Stimulated activated CD4-positive, alpha-beta T cell treated with anti-CD3 and anti-CD28 coated beads, Interleukin-12 subunit alpha, Interleukin-12 subunit beta, amount 100 ng/mL, for 24 hours (primary cell): ENCODE results near the gene LGR5.
"Not testable (repeated sequence)": the region's sequence is repeated elsewhere in the genome, so short reads cannot be mapped to it uniquely, and the experiment has no call there.

Experiments used
- DNase-seq, 2 experiments: peaks; one replicate each; pipeline ENCODE4 v3.0.0-alpha.2; 2020; ENCODE audit warnings: low read depth in 2 of 2

The LGR5 gene

DNA sequence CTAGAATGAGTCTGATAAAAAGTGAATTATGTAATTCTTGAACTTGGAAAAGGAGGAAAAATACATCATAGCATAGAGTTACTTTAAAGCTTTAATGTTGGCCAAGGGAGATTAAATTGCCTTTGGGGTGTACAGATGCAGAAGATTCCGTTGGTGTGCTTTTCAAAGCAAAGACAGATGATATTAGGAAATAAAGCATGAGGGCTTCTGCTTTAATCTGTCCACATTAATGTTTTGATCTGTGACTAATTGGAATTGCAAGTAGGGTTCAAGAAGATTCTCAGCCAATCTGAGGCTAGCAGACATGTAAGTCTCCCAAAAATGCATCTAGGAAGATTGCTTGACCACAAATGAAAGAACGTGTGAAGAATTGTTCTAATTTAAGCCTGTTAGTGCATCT, 35.2 kb downstream of the LGR5 start:
- DNase-seq, result no peak

DNA sequence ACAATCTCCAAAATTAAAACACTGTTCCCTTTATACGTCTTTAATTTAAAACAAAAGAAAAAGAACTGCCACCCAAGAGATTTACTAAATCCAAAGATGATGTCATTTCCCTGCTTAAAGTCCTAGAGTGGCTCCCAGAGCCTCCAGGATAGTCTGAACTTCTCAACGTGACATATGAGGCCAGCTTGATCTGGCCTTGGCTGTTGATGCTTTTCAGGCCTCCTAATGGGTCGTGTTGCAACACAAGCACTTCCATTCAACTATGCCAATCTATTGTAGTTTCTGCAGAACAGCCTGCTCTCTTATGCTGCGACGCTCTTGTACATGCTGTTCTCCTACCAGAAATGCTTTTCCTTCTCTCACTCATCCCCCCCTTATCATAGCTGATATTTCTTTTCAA, 35.7 kb downstream of the LGR5 start:
- DNase-seq, result no peak

GRCh38 chr12:71476513-71476912, 36.9 kb downstream of the LGR5 start:
- no peak for DNase-seq

- no peak for DNase-seq
These were observed 38.0 kb downstream of the LGR5 start for GRCh38 chr12:71477609-71478008.

DNA sequence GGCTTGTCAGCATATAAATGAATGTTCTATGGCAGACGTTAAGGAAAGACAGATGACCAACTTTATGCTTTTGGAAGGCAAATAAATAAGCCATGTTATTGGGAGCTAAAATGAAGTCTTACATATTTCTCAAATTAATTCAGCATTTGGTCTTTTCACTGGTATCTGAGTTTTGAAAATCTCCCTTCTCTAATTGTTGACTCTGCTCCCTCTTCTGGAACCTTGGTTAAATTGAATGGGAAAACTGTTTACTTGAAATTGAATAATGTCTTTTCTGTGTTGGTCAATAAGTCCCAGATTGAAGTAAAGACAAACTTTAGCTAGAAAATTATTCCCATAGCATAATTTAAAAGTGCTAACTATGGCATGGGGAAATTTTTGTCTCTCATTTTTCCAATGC, 38.7 kb downstream of the LGR5 start:
- DNase-seq, result no peak

- DNase-seq, result no peak
These were observed 44.8 kb downstream of the LGR5 start for GRCh38 chr12:71484272-71484905.

- DNase-seq, result not testable (repeated sequence)
These were observed 51.2 kb downstream of the LGR5 start for GRCh38 chr12:71490844-71491243.

DNA sequence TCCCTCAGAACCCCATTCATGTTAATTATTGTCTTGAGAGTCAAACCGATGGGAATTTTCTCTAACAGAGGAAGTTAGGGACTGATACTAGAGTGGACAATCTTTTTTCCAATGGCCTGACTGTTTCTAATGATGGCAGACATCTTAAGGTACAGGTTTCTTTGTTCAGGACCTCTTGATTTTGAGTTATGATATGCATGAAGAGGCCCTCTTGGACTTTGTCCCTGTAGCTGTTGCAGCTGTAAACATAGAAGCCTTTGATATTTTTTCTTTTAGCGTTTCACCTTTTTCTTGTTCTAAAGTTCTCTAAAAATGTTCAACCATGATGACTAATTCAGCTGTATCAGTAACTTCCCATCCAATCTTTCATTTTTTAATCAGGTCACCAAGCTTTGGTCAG, 53.0 kb downstream of the LGR5 start:
- DNase-seq, result no peak

GRCh38 chr12:71499834-71500233, 60.2 kb downstream of the LGR5 start:
- no peak for DNase-seq

GRCh38 chr12:71503579-71504391, 64.2 kb downstream of the LGR5 start:
- no peak for DNase-seq

- no peak for DNase-seq
These were observed 64.9 kb downstream of the LGR5 start for GRCh38 chr12:71504476-71504875.

DNA sequence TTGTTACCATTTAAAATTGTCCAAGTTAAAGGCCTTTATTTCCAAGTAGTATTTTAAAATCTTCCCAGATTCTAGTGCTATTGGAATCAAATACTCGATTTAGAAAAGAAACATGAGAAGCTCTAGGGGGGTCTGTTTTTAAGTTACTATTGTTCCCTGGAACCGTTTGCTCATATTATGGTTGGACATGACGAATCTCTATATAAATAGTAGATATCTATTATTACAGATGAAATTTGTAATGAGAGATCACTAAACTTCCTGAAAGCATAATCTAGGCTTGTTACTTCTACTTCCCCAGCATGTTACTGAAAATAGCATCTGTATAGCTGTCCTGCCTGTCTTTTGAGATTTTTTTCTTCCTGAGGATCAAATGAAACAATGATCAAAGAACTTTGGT, 70.1 kb downstream of the LGR5 start:
- no peak for DNase-seq

DNA sequence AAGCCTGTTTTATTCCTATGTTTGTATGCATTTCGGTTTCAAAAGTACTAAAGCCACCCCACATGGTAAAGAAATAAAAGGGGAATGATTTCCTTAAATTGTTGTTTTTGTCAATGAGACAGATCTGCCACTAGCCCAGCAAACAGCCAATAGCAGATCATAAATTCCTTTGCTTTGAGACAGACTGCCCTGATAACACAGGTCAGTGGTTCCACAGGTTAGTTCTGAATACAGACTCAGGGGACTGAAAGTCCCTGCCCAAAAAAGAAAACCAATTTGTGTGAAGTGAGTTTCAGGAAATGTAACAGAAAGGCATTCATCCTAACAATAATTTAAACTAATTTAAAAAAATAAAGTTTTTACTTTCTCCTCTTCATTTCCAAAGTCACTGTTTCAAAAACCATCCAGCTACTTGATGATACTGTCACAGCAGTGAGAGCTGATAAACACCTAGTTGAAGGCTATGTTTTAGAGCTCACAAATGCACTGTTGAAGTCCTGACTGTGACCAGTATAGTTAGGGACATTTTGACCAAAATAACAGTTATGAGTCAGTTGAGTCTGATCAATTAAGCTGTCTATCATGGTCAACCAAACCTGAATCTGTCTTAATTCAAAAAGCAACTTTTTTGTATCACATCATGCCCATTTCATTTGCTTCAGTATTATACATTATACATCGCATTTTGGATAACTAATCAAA, 77.7 kb downstream of the LGR5 start:
- no peak for DNase-seq

GRCh38 chr12:71521125-71521524, 81.5 kb downstream of the LGR5 start:
- no peak for DNase-seq

- DNase-seq, result no peak
These were observed 85.0 kb downstream of the LGR5 start for GRCh38 chr12:71524626-71525025.

- no peak for DNase-seq
These were observed 94.1 kb downstream of the LGR5 start for GRCh38 chr12:71533703-71534102.

DNA sequence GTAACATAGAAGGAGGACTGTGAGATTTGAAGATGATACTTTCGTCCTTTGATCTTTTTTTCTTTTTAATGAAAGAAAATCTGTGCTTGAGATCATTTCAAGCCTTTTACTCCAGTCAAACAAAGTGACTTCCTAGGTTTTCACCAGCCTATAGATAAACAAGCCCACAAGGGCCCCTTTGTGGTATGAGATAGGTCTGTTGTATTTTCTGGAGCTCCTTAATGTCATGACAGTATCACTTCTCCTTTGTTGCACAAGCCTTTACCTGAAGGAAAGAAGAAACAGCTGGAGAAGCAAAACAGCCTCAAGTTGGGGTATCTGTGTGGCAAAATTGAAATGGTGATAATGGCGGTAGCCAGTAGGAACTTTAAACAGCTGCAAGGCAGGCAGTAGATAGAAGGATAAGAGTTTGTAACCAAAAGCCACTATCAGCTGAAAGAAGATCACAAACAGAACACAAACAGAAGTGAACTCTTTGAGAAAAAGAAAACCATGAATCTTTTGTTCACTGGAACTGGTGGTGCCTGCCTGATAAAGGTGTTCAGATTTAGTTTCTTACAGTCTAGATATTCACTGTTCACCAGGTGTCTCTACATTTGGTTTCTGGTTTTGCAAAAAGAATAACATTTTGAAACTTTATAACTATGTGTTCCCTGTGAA, 96.8 kb downstream of the LGR5 start:
- DNase-seq, result no peak

- DNase-seq, result no peak
These were observed 97.5 kb downstream of the LGR5 start for GRCh38 chr12:71536939-71537622.

DNA sequence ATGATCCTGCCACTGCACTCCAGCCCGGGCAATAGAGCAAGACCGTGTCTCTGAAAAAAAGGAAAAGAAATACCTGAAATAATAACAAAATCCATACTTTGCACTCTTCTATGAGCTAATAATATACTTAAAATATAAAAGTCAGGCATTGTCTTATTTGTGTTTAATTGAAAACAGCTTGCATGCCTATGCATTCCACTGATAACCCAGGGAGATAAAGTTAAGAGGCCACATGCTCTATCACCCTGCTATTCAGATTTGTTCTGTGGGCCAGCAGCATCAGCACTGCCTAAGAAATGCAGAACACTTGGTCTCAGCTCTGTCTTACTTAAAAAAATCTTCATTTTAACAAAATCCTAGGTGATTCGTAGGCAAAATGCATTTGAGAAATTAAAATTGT, 99.2 kb downstream of the LGR5 start:
- no peak for DNase-seq

- no peak for DNase-seq
These were observed 102.0 kb downstream of the LGR5 start for GRCh38 chr12:71541583-71541982.

GRCh38 chr12:71546322-71546861, 106.8 kb downstream of the LGR5 start:
- DNase-seq, result no peak
